Fibroblast of lung (primary cell): ENCODE data around the gene SERPINB7. TPM values are rescaled to one million over a fixed set of nuclear protein-coding genes. Genes with fewer than 3 reads are reported as not detected.

Experiments
- DNase-seq, 2 donors: peaks; one replicate each; pipeline versions ENCODE4 v3.0.0 to v3.0.0-alpha.2; 2010; ENCODE audit warnings: low read depth in 2 of 2
- H2AFZ ChIP-seq: 2 replicates; pipeline ENCODE4 v1.5.1; 2012; ENCODE audit warnings: low read length, control low read depth, inconsistent platforms
- H3K27ac ChIP-seq: 2 replicates; pipeline ENCODE4 v1.5.1; 2011; ENCODE audit warnings: low read length, control low read depth; ENCODE audit not compliant: insufficient read depth
- H3K27me3 ChIP-seq: 2 replicates; pipeline ENCODE4 v1.5.1; 2011; ENCODE audit warnings: mild to moderate bottlenecking, low read length; ENCODE audit not compliant: control insufficient read depth, insufficient read depth
- H3K36me3 ChIP-seq: 2 replicates; pipeline ENCODE4 v1.5.1; 2011; ENCODE audit warnings: low read length; ENCODE audit not compliant: control insufficient read depth, insufficient read depth
- H3K4me1 ChIP-seq: 2 replicates; pipeline ENCODE4 v1.5.1; 2011; ENCODE audit warnings: low read length; ENCODE audit not compliant: control insufficient read depth, insufficient read depth; ENCODE audit errors: extremely low read depth
- H3K4me2 ChIP-seq: 2 replicates; pipeline ENCODE4 v1.5.1; 2011; ENCODE audit warnings: low read length, control low read depth; ENCODE audit not compliant: insufficient read depth; ENCODE audit errors: extremely low read depth
- H3K4me3 ChIP-seq, 4 experiments: fragments of 200-600 bp in 1 of 4; sonication (generic) in 1 of 4; replicated peaks in 1 of 4; 2 replicates each; pipeline ENCODE4 v1.5.1; 2011 to 2016; ENCODE audit warnings: low read length in 4 of 4, low read depth in 3 of 4, mild to moderate bottlenecking in 3 of 4, control low read depth in 2 of 4, inconsistent platforms in 1 of 4, mixed read lengths in 1 of 4; ENCODE audit not compliant: insufficient read depth in 1 of 4; ENCODE audit errors: control extremely low read depth in 1 of 4
- H3K79me2 ChIP-seq: 2 replicates; pipeline ENCODE4 v1.5.1; 2012; ENCODE audit warnings: mild to moderate bottlenecking, low read length, inconsistent platforms; ENCODE audit not compliant: control insufficient read depth, insufficient read depth
- H3K9ac ChIP-seq: 2 replicates; pipeline ENCODE4 v1.5.1; 2011; ENCODE audit warnings: mild to moderate bottlenecking, low read length, control low read depth; ENCODE audit not compliant: insufficient read depth
- H3K9me3 ChIP-seq: 2 replicates; pipeline ENCODE4 v1.5.1; 2012; ENCODE audit warnings: low read depth, low read length; ENCODE audit not compliant: control insufficient read depth, insufficient read depth
- H4K20me1 ChIP-seq: 2 replicates; pipeline ENCODE4 v1.5.1; 2011; ENCODE audit warnings: low read length; ENCODE audit not compliant: control insufficient read depth, insufficient read depth; ENCODE audit errors: extremely low read depth
- CTCF ChIP-seq, 2 donors: IDR thresholded peaks in 1 of 2; conservative IDR thresholded peaks in 1 of 2; 1 replicate in 1 of 2; 2 replicates in 1 of 2; pipeline ENCODE4 v1.5.1; 2011 to 2012; ENCODE audit warnings: low read length in 2 of 2, control low read depth in 1 of 2, inconsistent platforms in 1 of 2, low read depth in 1 of 2, mild to moderate bottlenecking in 1 of 2
- EZH2 ChIP-seq: IDR thresholded peaks from 2 replicates; pipeline ENCODE4 v1.5.1; 2012; ENCODE audit warnings: low read length, control low read depth, mild to moderate bottlenecking; ENCODE audit errors: missing control alignments
- polyA plus RNA-seq, 2 donors: library from polyadenylated mRNA; depleted of rRNA in 1 of 2; stranded (reverse) in 1 of 2; unstranded in 1 of 2; fragments of >200 nt; gene quantifications; 2 replicates each; pipeline ENCODE4 v1.2.1, GENCODE V29; 2011 to 2012; ENCODE audit warnings: missing spikeins in 1 of 2
- total RNA-seq: library from RNA; depleted of rRNA; stranded (reverse); fragments of >200 nt; gene quantifications from 2 replicates; pipeline ENCODE4 v1.2.1, GENCODE V29; 2014

Gene SERPINB7
- total and polyA plus RNA-seq, 2 donors (not counting 1 experiment from before 2014, with no cell fraction given): 3.0 to 6.7 TPM

- H2AFZ ChIP-seq: no peak overlapping the region
- H3K4me2 ChIP-seq: no peak overlapping the region
- H3K27ac ChIP-seq: no peak overlapping the region
- H3K36me3 ChIP-seq: no peaks in the 10 kb centered on the region
- H3K4me1 ChIP-seq: no peaks in the 10 kb centered on the region
- H3K79me2 ChIP-seq: no peaks in the 10 kb centered on the region
- no peak for TF ChIP-seq EZH2
- TF ChIP-seq CTCF (conservative IDR thresholded peaks at IDR 0.05 in 1 of 2, IDR thresholded peaks at IDR 0.05 in 1 of 2; ENCODE audit: low read depth in 1 of 2, low read length in 2 of 2): no peak
- H4K20me1 ChIP-seq: no peaks in the 10 kb centered on the region
- DNase-seq: no peak
- no peak overlapping the region for H3K9ac ChIP-seq
- H3K9me3 ChIP-seq: no peaks in the 10 kb centered on the region
- no peak overlapping the region for H3K4me3 ChIP-seq
- no peaks in the 10 kb centered on the region for H3K27me3 ChIP-seq
These were observed 75.4 kb downstream of the SERPINB7 start for GRCh38 chr18:63850636-63851035.

Other genes with a start within 250 kb of the SERPINB7 start
- not detected in 2 replicates for gene SERPINB12, start 233.0 kb upstream of the SERPINB7 start, total RNA-seq
- 0.07 TPM in 1 of 2 replicates, not detected in the other for gene SERPINB12, start 233.0 kb upstream of the SERPINB7 start, polyA plus RNA-seq
- not detected in 2 replicates for gene SERPINB13, start 188.1 kb upstream of the SERPINB7 start, total RNA-seq
- gene SERPINB13, start 188.1 kb upstream of the SERPINB7 start, polyA plus RNA-seq: not detected in 2 replicates
- not detected in 2 replicates for gene SERPINB4, start 131.2 kb upstream of the SERPINB7 start, total RNA-seq
- gene SERPINB4, start 131.2 kb upstream of the SERPINB7 start, polyA plus RNA-seq: not detected in 2 replicates
- not detected in 2 replicates for gene SERPINB3, start 113.5 kb upstream of the SERPINB7 start, total RNA-seq
- not detected in 2 replicates for gene SERPINB3, start 113.5 kb upstream of the SERPINB7 start, polyA plus RNA-seq
- gene SERPINB11, start 72.5 kb upstream of the SERPINB7 start, total RNA-seq: not detected in 2 replicates
- not detected in 2 replicates for gene SERPINB11, start 72.5 kb upstream of the SERPINB7 start, polyA plus RNA-seq
- 3.9 and 12.1 TPM in 2 replicates for gene SERPINB2, start 112.3 kb downstream of the SERPINB7 start, total RNA-seq
- 25.0 and 131 TPM in 2 replicates for gene SERPINB2, start 112.3 kb downstream of the SERPINB7 start, polyA plus RNA-seq
- gene SERPINB10, start 132.5 kb downstream of the SERPINB7 start, total RNA-seq: not detected in 2 replicates
- 0.05 and 0.08 TPM in 2 replicates for gene SERPINB10, start 132.5 kb downstream of the SERPINB7 start, polyA plus RNA-seq
- 0.83 TPM in 1 of 2 replicates, not detected in the other for gene HMSD, start 173.9 kb downstream of the SERPINB7 start, total RNA-seq
- gene HMSD, start 173.9 kb downstream of the SERPINB7 start, polyA plus RNA-seq: 0.56 and 4.3 TPM in 2 replicates
- gene SERPINB8, start 194.7 kb downstream of the SERPINB7 start, total RNA-seq: 8.7 and 9.7 TPM in 2 replicates
- 21.0 and 24.8 TPM in 2 replicates for gene SERPINB8, start 194.7 kb downstream of the SERPINB7 start, polyA plus RNA-seq